GM12878 (cell line): Measurements from ENCODE around the gene FOXRED2. TPM values are rescaled to one million over a fixed set of nuclear protein-coding genes. Genes with fewer than 3 reads are reported as not detected.
A peak's percentile ranks its signal among the peaks of the same experiment; 100 is the strongest.
"Not testable (repeated sequence)": the region's sequence is repeated elsewhere in the genome, so short reads cannot be mapped to it uniquely, and the experiment has no call there.

Experiments
- ATAC-seq: fragments of 200-7000 bp; cut with Tn5 transposase; 3 replicates; pipeline ENCODE4 v1.9.1; 2020; ENCODE audit warnings: mild to moderate bottlenecking, moderate library complexity
- BruUV-seq: library from RNA; stranded (reverse); fragments of 400-500 nt; replicated peaks from 2 replicates; lab custom pipeline; 2021; lab: Mats Ljungman, UMichigan
- CTCF ChIA-PET: fragments of 300-600 bp; sonication (Branson Sonifier 250); formaldehyde crosslinking; extraction: SDS; loops from one replicate; lab custom pipeline; 2021; ENCODE audit warnings: inconsistent platforms; lab: Yijun Ruan, JAX
- POLR2A ChIA-PET: fragments of 350-600 bp; formaldehyde crosslinking; extraction: SDS; loops from one replicate; lab custom pipeline; 2021; ENCODE audit warnings: inconsistent platforms; lab: Charles Lee
- RAD21 ChIA-PET: fragments of 300-600 bp; sonication (Branson Sonifier 250); formaldehyde crosslinking; loops from one replicate; lab custom pipeline; 2023; ENCODE audit warnings: antibody characterized with exemption; ENCODE audit not compliant: unreplicated experiment; lab: Charles Lee
- SMC1A ChIA-PET: fragments of 300-600 bp; sonication (Branson Sonifier 250); formaldehyde crosslinking; loops from one replicate; lab custom pipeline; 2023; ENCODE audit not compliant: unreplicated experiment, uncharacterized antibody; lab: Charles Lee
- DNase-seq: peaks from one replicate; pipeline ENCODE4 v3.0.0-alpha.2; 2011; ENCODE audit warnings: low read depth, low spot score
- FAIRE-seq: peaks from 3 replicates; lab custom pipeline; 2011; peaks lifted over from hg19 to GRCh38; lab: Jason Lieb, UNC
- H2AFZ ChIP-seq: 2 replicates; pipeline ENCODE4 v1.6.0; 2011; ENCODE audit warnings: low read depth, low read length, control low read depth; ENCODE audit not compliant: control insufficient read depth
- H3K27ac ChIP-seq: 2 replicates; pipeline ENCODE4 v1.5.1; 2011; ENCODE audit warnings: control low read depth; ENCODE audit not compliant: control insufficient read depth, insufficient read depth
- H3K27me3 ChIP-seq, 2 experiments: replicated peaks in 1 of 2; 2 replicates each; pipeline versions ENCODE4 v1.6.0 to v1.6.1; 2011; ENCODE audit warnings: low read length in 1 of 2; ENCODE audit not compliant: control insufficient read depth in 2 of 2, insufficient read depth in 2 of 2
- H3K36me3 ChIP-seq, 2 experiments: 2 replicates each; pipeline ENCODE4 v1.5.1; 2011; ENCODE audit warnings: low read length in 1 of 2; ENCODE audit not compliant: control insufficient read depth in 2 of 2, insufficient read depth in 2 of 2
- H3K4me1 ChIP-seq: 2 replicates; pipeline ENCODE4 v1.6.1; 2011; ENCODE audit warnings: mild to moderate bottlenecking, low read length, moderate library complexity, mixed read lengths; ENCODE audit not compliant: control insufficient read depth, insufficient read depth
- H3K4me2 ChIP-seq: 2 replicates; pipeline ENCODE4 v1.6.0; 2011; ENCODE audit warnings: control low read depth; ENCODE audit not compliant: control insufficient read depth, insufficient read depth
- H3K4me3 ChIP-seq: fragments of 200-600 bp; sonication (generic); 2 replicates; pipeline ENCODE4 v1.5.1; 2016
- H3K79me2 ChIP-seq: 2 replicates; pipeline ENCODE4 v1.6.0; 2011; ENCODE audit warnings: low read length; ENCODE audit not compliant: control insufficient read depth, insufficient read depth
- H3K9ac ChIP-seq: 2 replicates; pipeline ENCODE4 v1.8.0; 2011; ENCODE audit warnings: low read length, control low read depth, mixed read lengths; ENCODE audit not compliant: control insufficient read depth, insufficient read depth
- H3K9me3 ChIP-seq: replicated peaks from 3 replicates; pipeline ENCODE4 v1.5.1; 2011; ENCODE audit warnings: mild to moderate bottlenecking, low read length; ENCODE audit not compliant: control insufficient read depth, insufficient read depth
- H4K20me1 ChIP-seq: 2 replicates; pipeline ENCODE4 v1.6.0; 2011; ENCODE audit not compliant: control insufficient read depth, insufficient read depth
- CBX5 ChIP-seq: sonication (generic); IDR thresholded peaks from 2 replicates; pipeline ENCODE4 v1.6.1; 2016; ENCODE audit warnings: low read depth, moderate library complexity, mild to moderate bottlenecking, inconsistent platforms
- FOS ChIP-seq: IDR thresholded peaks from 3 replicates; pipeline ENCODE4 v1.6.1; 2011; ENCODE audit warnings: borderline replicate concordance; ENCODE audit not compliant: insufficient read length; ENCODE audit errors: extremely low read depth
- FOXM1 ChIP-seq: IDR thresholded peaks from 2 replicates; pipeline ENCODE4 v1.6.1; 2012; ENCODE audit warnings: low read depth, mild to moderate bottlenecking, inconsistent platforms, low read length, moderate library complexity
- WGBS: methylation state at CpG from one replicate; pipeline ENCODE4 v1.1.6; 2016; ENCODE audit warnings: low lambda C conversion rate; ENCODE audit not compliant: insufficient replicate concordance, insufficient coverage; ENCODE audit errors: missing lambda C conversion rate; 5-methylcytosine and 5-hydroxymethylcytosine counted together
- in situ Hi-C: fragments of 300-500 bp; cut with MboI; formaldehyde crosslinking; loops from 9 replicates; pipeline ENCODE4 v1.14.3; 2018; ENCODE audit warnings: mixed read lengths
- intact Hi-C: fragments of 100-400 bp; cut with micrococcal nuclease; formaldehyde crosslinking; loops from one replicate; pipeline ENCODE4 v1.14.2; 2022; ENCODE audit not compliant: unreplicated experiment
- polyA plus RNA-seq, 11 experiments: library from polyadenylated mRNA; depleted of rRNA in 4 of 11; unstranded in 6 of 11; stranded (reverse) in 5 of 11; fragments of >200 nt; fragmentation: Nextera tagmentation in 4 of 11; fragmentation: Illumina TruSeq in 1 of 11; extraction: Ambion mirVana in 4 of 11; extraction: Trizol in 1 of 11; gene quantifications; 1 replicate in 1 of 11; 2 replicates in 10 of 11; pipeline versions ENCODE4 v1.2.1 to v1.2.3, GENCODE V29; 2011 to 2016; ENCODE audit warnings: inconsistent platforms in 2 of 11, missing spikeins in 2 of 11, low read depth in 1 of 11
- total RNA-seq, 4 experiments: library from RNA; depleted of rRNA in 3 of 4; stranded (reverse); fragments of >200 nt in 3 of 4; fragmentation: Illumina TruSeq in 1 of 4; extraction: Trizol in 1 of 4; gene quantifications; 2 replicates each; pipeline versions ENCODE4 v1.2.1 to v1.2.3, GENCODE V29; 2013 to 2021

Gene FOXRED2
- total and polyA plus RNA-seq, 10 of the 15 experiments (the other 5 are each of a cell fraction or from before 2014, with no cell fraction given), result 1.8 to 28.8 (median 7.6) TPM

DNA sequence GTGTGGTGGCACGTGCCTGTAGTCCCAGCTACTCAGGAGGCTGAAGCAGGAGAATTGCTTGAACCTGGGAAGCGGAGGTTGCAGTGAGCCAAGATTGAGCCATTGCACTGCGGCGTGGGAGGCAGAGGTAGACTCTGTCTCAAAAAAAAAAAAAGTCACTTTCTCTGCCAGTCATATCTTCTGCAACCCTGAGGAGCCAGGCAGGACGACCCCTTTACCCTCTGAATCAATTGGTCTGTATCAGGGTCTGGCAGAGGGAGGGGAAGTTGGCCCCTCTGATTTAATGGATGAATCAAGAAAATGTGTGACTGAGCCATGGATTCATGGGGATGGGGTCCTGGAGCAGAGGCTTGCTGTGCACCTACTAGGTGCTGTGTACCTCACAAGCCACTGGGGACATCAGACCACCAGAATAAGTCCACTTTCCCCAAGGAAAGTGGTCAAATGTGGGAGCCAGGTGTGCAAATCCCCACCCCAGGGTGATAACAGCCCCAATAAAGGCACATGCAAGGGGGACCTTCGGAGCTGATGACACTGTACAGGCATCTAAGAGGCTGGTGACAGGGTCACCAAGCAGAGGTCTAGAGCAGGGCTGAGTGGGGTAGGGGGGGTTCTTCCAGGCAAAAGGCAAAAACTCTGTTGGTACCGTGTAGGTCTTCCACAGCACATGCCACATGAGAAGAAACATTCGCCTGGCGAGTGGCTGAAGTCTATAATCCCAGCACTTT, 54.4 kb downstream of the FOXRED2 start (continued):
- TF ChIP-seq FOS, result no peak
- 0 out of 2 replicates have a peak, but pooled peaks have one; percentile 14 for TF ChIP-seq FOXM1
- no peak for TF ChIP-seq CBX5

DNA sequence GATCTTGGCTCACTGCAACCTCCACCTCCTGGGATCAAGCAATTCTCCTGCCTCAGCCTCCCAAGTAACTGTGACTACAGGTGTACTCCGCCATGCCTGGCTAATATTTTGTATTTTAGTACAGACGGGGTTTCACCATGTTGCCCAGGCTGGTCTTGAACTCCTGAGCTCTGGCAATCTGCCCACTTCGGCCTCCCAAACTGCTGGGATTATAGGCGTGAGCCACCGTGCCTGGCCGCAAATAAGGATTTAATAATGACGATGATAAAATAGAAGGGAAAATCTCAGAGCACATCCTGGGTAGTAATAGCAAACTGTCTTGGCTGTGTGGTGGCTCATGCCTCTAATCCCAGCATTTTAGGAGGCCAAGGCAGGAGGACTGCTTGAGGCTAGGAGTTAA, 55.9 kb downstream of the FOXRED2 start:
- DNase-seq, H3K4me3 ChIP-seq, H3K27ac ChIP-seq, H3K79me2 ChIP-seq, H4K20me1 ChIP-seq, H3K9me3 ChIP-seq, H3K9ac ChIP-seq, H3K4me2 ChIP-seq, H2AFZ ChIP-seq, FAIRE-seq, ATAC-seq, H3K36me3 ChIP-seq, H3K27me3 ChIP-seq, in situ Hi-C loops, BruUV-seq: not testable (repeated sequence)
- ChIA-PET RAD21 (interaction anchor here (1.3 to 1.5 kb wide), 4 partner anchors 19 to 119 kb away, joined by 3 to 9 read pairs (median 4); no protein-coding TSS in a partner anchor), CTCF (interaction anchor here (1.2 kb wide), 2 partner anchors 15 to 20 kb away, joined by 3 read pairs; no protein-coding TSS in a partner anchor), SMC1A (interaction anchor here (0.9 to 1.3 kb wide), 3 partner anchors 15 to 116 kb away, joined by 3 to 9 read pairs (median 3); no protein-coding TSS in a partner anchor), POLR2A (interaction anchor here (1.3 to 1.9 kb wide), 3 partner anchors 66 to 119 kb away, joined by 4 to 7 read pairs (median 4); no protein-coding TSS in a partner anchor)
- WGBS, result 97% methylated on average over 7 of the region's 7 CpGs
- intact Hi-C loops, result loop anchor here (5.0 kb wide), 1 partner anchor 119 kb away; no protein-coding TSS in a partner anchor
- H3K4me1 ChIP-seq, result peaks cover 36% of the 10 kb centered on the region
